ENCODE data around the gene RAPGEF4.

DNA sequence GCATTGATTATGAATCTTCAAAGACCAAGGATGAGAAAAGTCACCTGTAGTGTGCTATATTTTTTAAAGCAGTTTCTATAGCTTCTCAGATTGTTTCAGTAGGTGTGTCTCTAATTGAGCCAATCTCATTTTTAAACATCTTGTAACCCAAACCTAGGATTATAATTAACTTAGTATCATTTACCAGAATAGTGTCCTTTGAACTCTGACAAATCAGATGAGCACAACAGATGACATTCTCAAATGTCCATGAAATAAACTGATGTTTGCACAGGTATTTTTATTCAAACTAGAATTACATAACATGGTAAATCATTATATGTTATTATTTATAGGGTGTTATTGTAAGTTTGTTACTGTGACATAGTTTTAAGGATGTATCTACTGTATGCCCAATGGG, 213.9 kb downstream of the RAPGEF4 start:
- no peak for TF ChIP-seq CTCF (IDR thresholded peaks at IDR 0.05)
- TF ChIP-seq POLR2A (IDR thresholded peaks at IDR 0.05; ENCODE audit: low read depth) = no peak
- no peak for TF ChIP-seq EP300 (IDR thresholded peaks at IDR 0.05)

Measured in esophagus muscularis mucosa (tissue), 4 donors.